Ishikawa (cell line): Measurements from ENCODE around the gene FBXL17.

Source experiments
- CEBPB ChIP-seq: IDR thresholded peaks from 2 replicates; pipeline ENCODE4 v1.6.1; 2012
- CREB1 ChIP-seq: IDR thresholded peaks from 2 replicates; pipeline ENCODE4 v1.6.1; 2012; ENCODE audit warnings: low read depth
- EGR1 ChIP-seq: IDR thresholded peaks from 2 replicates; pipeline ENCODE4 v1.6.1; 2012
- EP300 ChIP-seq: IDR thresholded peaks from 2 replicates; pipeline ENCODE4 v1.6.1; 2012; ENCODE audit warnings: borderline replicate concordance
- FOXM1 ChIP-seq: IDR thresholded peaks from 2 replicates; pipeline ENCODE4 v1.6.1; 2012; ENCODE audit warnings: low read depth, borderline replicate concordance
- NFIC ChIP-seq: IDR thresholded peaks from 2 replicates; pipeline ENCODE4 v1.6.1; 2012
- RAD21 ChIP-seq: IDR thresholded peaks from 2 replicates; pipeline ENCODE4 v1.6.1; 2012; ENCODE audit warnings: low read depth
- TAF1 ChIP-seq: IDR thresholded peaks from 2 replicates; pipeline ENCODE4 v1.6.1; 2012; ENCODE audit warnings: low read depth, mild to moderate bottlenecking
- YY1 ChIP-seq: IDR thresholded peaks from 2 replicates; pipeline ENCODE4 v1.6.1; 2012; ENCODE audit warnings: low read depth
- TF ChIP-seq, protein P1 (sequence below): IDR thresholded peaks from 2 replicates; pipeline ENCODE4 v1.6.1; 2012; ENCODE audit warnings: low read depth, mild to moderate bottlenecking
- TF ChIP-seq, protein P2 (sequence below): IDR thresholded peaks from 2 replicates; pipeline ENCODE4 v1.6.1; 2012
- TF ChIP-seq, protein P3 (sequence below): IDR thresholded peaks from 2 replicates; pipeline ENCODE4 v1.6.1; 2012

DNA sequence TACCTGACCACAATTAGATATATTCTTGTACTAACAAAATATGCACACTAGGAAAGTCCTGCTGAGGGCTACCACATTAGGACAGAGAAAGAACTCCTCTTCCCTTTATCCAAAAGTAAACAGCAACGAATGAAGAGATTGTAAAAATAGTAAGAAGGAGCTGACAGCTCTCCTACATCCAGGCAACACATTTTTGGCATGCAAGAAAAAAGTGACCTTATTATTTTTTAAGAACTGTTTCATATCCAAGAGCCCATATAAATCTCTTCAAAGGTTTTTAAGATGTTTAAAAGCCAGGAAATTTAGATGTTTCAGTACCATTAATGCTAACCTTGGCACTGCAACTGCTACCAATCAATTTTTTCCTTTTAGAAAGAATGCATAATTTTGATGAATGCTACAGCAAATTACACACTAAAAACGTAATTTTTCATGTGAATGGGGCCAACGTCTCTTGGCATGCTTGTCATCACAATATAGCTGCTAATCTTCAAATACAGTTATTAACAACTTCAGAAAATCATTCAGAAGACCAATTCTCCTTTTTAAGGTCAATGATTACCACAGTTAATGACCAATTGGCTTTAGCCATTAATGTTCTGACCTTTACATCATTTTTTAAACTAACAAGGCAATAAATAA lies 132.0 kb downstream of the FBXL17 start:
- TF ChIP-seq EGR1 = no peak
- no peak for TF ChIP-seq RAD21
- TF ChIP-seq FOXM1 = no peak
- no peak for TF ChIP-seq EP300
- TF ChIP-seq CEBPB = no peak
- no peak for TF ChIP-seq TAF1
- TF ChIP-seq YY1 = no peak
- TF ChIP-seq, protein P1, sequence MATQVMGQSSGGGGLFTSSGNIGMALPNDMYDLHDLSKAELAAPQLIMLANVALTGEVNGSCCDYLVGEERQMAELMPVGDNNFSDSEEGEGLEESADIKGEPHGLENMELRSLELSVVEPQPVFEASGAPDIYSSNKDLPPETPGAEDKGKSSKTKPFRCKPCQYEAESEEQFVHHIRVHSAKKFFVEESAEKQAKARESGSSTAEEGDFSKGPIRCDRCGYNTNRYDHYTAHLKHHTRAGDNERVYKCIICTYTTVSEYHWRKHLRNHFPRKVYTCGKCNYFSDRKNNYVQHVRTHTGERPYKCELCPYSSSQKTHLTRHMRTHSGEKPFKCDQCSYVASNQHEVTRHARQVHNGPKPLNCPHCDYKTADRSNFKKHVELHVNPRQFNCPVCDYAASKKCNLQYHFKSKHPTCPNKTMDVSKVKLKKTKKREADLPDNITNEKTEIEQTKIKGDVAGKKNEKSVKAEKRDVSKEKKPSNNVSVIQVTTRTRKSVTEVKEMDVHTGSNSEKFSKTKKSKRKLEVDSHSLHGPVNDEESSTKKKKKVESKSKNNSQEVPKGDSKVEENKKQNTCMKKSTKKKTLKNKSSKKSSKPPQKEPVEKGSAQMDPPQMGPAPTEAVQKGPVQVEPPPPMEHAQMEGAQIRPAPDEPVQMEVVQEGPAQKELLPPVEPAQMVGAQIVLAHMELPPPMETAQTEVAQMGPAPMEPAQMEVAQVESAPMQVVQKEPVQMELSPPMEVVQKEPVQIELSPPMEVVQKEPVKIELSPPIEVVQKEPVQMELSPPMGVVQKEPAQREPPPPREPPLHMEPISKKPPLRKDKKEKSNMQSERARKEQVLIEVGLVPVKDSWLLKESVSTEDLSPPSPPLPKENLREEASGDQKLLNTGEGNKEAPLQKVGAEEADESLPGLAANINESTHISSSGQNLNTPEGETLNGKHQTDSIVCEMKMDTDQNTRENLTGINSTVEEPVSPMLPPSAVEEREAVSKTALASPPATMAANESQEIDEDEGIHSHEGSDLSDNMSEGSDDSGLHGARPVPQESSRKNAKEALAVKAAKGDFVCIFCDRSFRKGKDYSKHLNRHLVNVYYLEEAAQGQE = no peak
- no peak for TF ChIP-seq NFIC
- TF ChIP-seq, protein P2, sequence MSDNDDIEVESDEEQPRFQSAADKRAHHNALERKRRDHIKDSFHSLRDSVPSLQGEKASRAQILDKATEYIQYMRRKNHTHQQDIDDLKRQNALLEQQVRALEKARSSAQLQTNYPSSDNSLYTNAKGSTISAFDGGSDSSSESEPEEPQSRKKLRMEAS = no peak
- TF ChIP-seq, protein P3, sequence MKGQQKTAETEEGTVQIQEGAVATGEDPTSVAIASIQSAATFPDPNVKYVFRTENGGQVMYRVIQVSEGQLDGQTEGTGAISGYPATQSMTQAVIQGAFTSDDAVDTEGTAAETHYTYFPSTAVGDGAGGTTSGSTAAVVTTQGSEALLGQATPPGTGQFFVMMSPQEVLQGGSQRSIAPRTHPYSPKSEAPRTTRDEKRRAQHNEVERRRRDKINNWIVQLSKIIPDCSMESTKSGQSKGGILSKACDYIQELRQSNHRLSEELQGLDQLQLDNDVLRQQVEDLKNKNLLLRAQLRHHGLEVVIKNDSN = no peak
- TF ChIP-seq CREB1 = no peak
